GM18505 (cell line): ENCODE data around the gene HNRNPUL1.

Experiments used
- ATAC-seq: cut with Tn5 transposase; IDR thresholded peaks from one replicate; pipeline ENCODE4 v1.9.1; 2021; ENCODE audit not compliant: unreplicated experiment
- POLR2A ChIP-seq: IDR thresholded peaks from 4 replicates; pipeline ENCODE4 v1.6.1; 2011; ENCODE audit warnings: borderline replicate concordance; ENCODE audit not compliant: insufficient read depth, insufficient read length; ENCODE audit errors: extremely low read depth

The HNRNPUL1 gene

DNA sequence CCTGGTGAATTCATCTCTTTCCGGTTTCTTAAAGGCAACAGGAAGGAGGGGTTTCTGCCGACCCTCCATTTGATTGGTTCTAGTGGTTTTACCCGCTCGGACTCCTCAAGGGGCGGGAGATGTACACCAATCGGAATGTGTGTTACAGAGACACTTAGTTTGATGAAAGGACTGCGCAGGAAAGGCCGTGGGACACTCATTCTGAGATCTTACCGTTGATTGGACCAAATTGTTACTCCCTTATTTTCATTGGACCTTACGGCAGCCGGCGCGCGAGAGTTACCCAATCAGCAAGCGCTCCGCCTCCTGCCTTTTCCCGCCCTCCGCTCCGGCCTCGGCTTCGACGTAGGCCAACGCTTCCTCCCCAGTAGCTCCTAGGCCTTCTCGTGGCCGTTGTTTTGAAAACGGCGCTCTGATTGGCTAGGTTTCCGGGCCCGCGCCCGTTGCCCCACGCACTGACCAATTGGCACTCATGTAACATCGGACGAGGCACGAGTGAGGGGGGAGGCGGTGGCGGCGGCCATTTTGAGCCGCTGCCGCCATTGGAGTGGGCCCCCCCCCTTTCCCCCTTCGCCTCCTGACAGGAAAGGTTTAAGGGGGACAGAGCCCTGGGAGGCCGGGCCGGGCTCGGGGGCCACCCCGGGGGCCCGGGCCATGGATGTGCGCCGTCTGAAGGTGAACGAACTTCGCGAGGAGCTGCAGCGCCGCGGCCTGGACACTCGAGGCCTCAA, at the start of gene HNRNPUL1:
Gene HNRNPUL1 (plus strand): TSS at position 523 of the 731 bp plus-strand sequence. CDS start 132 bp downstream, at position 655.
- ATAC-seq = peak; percentile 68
- TF ChIP-seq POLR2A = no peak

DNA sequence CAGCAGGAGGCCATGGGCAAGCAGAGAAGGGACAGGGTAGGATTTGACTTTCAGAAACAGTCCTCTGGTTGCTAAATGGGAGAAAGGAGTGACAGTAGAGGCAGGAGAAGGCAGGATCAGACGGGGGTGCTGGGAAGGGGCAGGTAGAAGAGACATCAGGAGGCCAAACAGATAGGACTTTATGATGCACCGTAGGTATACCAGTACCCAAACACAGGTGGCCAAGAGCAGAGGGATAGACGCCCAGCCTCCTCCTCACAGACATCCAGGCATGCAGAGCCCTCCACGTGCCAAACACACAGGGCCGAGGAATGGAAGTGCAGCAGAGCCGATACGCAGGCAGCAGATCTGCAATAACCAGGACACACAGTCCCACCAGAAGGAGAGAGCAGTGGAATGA, 46.4 kb upstream of the HNRNPUL1 start:
- ATAC-seq = no peak
- TF ChIP-seq POLR2A = no peak

DNA sequence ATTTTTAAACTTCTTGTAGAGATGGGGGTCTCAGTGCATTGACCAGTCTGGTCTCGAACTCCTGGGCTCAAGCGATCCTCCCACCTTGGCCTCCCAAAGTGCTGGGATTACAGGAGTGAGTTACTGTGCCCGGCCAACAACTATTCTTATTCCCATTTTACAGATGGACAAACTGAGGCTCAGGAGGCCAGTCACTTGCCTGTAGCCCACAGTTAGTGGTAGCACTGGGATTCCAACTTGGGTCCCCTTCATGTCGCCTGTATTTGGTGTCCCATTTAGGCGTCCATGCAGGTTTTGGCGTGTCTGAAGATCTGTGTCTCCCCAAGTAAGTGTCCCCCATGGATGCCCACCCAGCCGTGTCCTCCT, 45.9 kb upstream of the HNRNPUL1 start:
- no peak for ATAC-seq
- no peak for TF ChIP-seq POLR2A

DNA sequence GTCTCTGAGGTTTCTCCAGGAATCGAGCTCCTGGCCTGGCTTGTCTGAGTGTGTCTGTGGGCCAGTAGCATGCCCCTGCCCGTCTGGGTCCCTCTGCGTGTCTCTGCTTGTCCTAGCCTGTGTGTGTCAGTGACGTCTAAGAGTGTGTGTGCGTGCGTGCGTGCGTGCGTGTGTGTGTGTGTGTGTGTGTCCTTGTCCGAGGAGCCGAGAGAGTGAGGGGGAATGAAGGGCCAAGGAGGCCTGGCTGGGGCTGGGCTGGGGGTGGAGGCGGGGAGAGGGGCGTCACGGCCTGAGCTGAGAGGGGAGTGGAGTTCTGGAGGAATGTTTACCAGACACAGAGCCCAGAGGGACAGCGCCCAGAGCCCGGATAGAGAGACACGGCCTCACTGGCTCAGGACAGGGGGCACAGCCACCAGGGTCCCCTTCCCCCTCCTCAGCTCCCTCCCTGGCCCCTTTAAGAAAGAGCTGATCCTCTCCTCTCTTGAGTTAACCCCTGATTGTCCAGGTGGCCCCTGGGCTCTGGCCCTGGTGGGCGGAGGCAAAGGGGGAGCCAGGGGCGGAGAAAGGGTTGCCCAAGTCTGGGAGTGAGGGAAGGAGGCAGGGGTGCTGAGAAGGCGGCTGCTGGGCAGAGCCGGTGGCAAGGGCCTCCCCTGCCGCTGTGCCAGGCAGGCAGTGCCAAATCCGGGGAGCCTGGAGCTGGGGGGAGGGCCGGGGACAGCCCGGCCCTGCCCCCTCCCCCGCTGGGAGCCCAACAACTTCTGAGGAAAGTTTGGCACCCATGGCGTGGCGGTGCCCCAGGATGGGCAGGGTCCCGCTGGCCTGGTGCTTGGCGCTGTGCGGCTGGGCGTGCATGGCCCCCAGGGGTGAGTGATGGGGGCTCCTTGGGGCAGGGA, 45.3 kb upstream of the HNRNPUL1 start, which contains the start of gene AXL:
Gene AXL (plus strand): TSS at position 609 of the 893 bp plus-strand sequence. CDS start 170 bp downstream, at position 779.
- TF ChIP-seq POLR2A = no peak

DNA sequence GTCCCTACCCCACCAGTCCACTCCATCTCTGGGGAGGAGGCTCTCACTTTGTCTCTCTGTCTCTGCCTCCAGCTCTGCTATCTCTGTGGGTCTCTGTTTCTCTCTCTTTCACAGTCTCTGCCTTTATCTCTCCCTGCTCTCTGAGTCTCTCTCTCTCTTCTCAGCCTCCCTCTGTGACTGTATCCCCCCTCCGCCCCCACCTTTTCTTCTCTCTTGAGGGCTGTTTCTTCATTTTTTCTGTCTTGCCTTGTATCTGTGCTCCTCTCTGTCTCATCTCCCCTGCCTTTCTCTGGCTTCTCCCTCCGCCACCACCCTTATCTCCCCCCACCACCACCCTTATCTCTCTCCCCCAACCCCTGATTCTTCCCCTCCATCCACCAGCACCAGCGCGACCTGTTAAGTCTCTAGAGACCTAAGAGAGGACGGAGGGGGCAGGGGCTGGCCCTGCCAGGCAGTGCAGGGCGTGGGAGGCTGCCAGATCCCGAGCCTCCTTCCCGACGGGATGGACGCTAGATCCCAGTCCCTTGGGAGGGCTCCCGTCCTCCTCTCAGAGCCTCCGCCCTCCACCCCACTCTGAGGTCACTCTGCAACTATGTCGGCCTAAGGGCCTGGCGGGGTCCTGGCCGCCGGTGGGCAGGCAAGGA, 44.1 kb upstream of the HNRNPUL1 start:
- no peak for ATAC-seq
- TF ChIP-seq POLR2A = no peak

More for the DNA sequence above, 45.3 kb upstream of the HNRNPUL1 start, which contains the start of gene AXL:
- ATAC-seq = no peak

DNA sequence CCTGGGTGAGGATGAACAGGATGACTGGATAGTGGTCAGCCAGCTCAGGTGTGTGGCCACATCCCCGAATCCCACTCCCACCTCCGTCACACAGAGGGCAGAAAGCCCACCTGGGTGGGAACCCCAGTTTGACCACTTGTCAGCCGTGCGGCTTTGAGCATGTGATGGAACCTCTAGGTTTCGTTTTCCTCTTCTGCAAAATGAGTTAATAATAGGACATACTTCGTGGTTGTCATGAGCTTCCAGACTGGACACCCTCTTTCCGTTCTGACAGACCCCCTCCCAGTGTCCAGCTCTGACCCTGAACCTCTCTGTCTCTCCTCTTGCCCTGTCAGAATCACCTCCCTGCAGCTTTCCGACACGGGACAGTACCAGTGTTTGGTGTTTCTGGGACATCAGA, 43.4 kb upstream of the HNRNPUL1 start:
- no peak for TF ChIP-seq POLR2A
- no peak for ATAC-seq

DNA sequence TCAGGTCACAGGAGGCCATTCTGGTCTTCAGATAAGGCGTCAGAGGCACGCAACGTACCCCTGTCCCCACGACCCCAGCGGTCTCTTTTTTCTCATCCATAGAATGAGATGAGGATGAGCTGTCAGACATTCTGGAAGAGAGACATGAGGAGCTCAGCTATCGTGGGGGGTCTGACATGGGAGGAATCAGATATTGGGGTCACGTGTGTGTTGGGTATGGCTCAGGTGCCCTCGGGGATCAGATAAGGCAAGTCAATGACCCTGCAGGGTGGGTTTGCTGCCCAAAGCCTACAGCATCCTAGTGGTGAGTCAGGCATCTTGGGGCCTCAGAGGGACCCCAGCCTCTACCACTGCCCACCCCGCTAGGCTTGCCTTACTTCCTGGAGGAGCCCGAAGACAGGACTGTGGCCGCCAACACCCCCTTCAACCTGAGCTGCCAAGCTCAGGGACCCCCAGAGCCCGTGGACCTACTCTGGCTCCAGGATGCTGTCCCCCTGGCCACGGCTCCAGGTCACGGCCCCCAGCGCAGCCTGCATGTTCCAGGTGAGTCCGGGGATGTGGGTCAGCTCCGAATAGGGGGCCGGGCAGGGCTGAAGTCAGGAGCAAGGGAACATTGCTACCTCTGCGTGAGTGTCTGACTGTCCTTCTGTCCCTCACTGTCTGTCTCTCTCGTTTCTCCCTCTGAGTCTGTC, 42.5 kb upstream of the HNRNPUL1 start:
- ATAC-seq = no peak
- no peak for TF ChIP-seq POLR2A

DNA sequence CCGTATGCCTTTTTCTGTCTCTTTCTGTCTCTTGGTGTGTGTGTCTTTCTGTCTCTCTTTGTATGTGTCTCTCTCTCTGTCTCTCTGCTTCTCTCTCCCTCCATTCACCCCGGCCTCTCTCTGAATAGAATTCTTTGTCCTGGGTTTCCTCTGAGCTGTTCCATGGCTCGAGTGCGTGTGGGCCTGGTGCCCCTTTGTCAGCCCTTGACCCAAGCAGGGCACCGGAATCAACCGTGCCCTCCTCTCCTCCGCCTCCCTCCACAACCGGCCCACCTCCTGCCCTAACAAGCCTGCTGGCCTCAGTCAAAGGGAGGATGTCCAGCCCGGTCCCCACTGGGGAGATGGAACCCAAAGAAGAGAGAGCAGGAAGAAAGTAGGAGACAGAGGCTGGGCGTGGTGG, 41.9 kb upstream of the HNRNPUL1 start:
- TF ChIP-seq POLR2A = no peak
- ATAC-seq = no peak

DNA sequence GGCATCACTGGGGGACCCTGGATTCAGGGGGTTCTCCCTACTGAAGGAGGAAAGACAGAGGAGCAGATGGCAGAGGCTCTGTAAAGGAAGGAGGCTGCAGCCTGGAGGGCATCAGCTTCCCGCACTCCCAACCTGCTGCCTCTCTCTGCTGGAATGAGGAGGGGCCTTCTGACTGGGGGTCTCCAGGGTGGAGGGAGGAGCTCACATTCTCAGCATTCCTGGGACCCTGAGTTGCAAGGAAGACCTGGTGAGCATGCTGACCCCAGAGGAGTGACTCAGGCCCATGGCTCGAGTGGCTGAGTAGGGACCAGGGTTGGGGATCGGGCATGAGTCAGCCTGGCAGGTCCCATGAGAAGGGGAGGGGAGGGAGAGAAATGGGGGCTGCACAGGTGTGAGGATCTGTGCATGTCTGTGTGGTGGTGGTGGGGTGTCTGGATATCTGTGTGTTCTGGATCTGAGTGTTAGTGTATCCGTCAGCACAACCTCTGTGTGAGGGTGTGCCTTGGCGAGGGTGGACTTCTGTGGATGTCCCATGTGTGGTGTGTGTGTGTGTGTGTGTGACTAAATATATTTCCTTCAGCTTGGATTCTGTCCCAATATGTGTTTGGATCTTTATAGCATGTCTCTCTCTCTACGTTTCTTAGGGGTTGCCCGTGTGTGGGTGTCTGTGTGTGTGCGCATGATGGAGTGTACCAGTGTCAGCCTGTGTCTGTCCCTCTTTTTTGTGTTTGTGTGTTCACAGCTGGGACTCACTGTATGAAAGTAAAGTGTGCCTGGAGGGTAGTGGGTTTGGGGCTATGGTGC, 40.5 kb upstream of the HNRNPUL1 start:
- TF ChIP-seq POLR2A = no peak
- no peak for ATAC-seq

DNA sequence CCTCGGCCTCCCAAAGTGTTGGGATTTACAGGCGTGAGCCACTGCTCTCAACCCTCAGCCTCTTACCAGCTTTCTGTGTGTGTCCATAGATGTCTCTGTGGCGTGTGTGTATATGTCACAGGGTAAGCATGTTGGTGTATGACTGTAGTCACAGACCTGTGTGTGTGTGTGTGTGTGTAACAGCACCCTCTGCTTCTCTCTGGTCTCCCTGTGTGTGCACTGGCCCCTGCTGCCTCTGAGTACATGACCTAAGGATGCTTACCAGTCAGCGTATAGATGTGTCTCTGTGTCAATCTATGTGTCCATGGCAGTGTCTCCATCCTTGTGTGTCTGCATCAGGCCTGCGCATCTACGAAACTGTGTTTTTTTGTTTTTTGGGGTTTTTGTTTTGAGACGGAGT, 39.5 kb upstream of the HNRNPUL1 start:
- no peak for TF ChIP-seq POLR2A

DNA sequence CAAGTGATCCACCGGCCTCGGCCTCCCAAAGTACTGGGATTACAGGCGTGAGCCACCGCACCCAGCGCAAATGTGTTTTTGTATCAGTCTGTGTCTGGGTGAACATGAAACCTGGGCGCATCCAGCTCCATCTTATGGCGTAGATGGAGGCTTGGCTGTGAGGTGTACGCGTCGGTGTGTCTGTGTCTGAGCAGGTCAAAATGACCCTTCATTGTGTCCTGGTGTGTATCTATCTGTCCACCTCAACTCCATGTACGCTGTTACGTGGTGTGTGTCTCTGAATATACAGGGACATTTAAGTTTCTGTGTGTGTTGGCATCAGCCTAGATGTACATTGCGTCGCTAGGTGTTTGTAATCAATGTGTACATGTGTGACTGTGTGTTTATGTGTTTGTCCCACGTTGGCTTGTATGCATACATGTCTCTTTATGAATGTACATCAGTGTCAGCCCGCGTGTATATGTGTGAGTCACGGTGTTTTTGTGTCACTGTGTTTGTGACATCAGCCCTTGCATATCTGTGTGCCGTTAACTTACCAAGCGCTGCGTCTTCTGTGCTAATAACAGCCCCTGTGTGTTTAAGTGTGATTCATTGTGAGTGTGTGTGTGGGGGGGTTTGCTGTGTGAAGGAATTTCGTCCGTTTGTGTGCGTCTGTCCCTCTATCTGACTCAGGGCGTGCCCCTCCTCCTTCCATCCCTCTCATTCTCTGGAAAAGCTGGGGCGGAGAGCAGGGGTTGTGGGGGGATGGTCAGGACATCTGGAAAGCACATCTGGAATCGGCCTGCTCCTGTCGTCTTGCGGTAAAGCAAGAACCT, 38.7 kb upstream of the HNRNPUL1 start:
- ATAC-seq = no peak
- no peak for TF ChIP-seq POLR2A

More for the DNA sequence above, 39.5 kb upstream of the HNRNPUL1 start:
- ATAC-seq = no peak
